ENCODE measurements around the gene UBE2E2.
"Not testable (repeated sequence)": the region's sequence is repeated elsewhere in the genome, so short reads cannot be mapped to it uniquely, and the experiment has no call there.

Gene UBE2E2

DNA sequence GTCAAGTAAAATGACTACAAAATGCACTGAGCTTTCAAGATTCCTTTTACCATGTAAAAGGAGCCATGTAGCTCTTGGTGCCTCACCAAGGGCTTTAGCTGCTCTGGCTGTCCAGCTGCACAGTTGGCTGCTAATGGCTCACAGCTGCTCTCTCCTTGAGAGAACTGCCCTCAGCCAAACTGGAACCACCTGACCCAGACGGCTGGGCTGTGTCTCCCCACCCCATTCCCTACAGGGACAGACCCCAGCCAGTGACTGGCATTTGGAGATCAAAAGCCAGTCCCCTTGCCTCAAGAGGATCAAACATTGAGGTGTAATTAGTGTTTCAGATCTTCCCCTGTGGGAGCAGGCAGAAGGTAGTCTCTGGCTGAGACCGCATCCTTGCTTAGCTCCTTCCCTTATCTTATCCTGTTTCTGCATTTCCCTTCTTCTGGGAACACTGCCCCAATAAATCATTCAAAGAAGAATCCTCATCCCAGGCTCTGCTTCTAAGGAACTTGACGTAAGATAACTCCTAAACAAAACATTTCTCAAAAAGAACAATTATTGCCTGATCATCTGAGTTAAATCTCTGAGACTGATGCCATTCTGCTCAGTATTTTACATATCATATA is 28.6 kb upstream of the UBE2E2 start:
- Histone ChIP-seq H3K9me3 (no peaks in the 10 kb centered on the region), H3K4me1 (no peaks in the 10 kb centered on the region), H3K4me3 (no peak overlapping the region), H3K36me3 (replicated peaks) (no peaks in the 10 kb centered on the region), H3K27me3 (ENCODE audit: low read depth) (peaks cover 23% of the 10 kb centered on the region)
- in situ Hi-C loops (cut with MboI; ENCODE audit: low sequenced_read_pairs) = no loop called here
- no peak for DNase-seq (ENCODE audit: low spot score in 2 of 2)

- Histone ChIP-seq H3K4me1 (no peaks in the 10 kb centered on the region), H3K27me3 (ENCODE audit: low read depth) (peaks cover 23% of the 10 kb centered on the region), H3K4me3 (no peak overlapping the region), H3K36me3 (replicated peaks) (no peaks in the 10 kb centered on the region), H3K9me3 (no peaks in the 10 kb centered on the region)
- in situ Hi-C loops (cut with MboI; ENCODE audit: low sequenced_read_pairs) = no loop called here
- no peak for DNase-seq (ENCODE audit: low spot score in 2 of 2)
Measured at GRCh38 chr3:23175341-23176083, 27.6 kb upstream of the UBE2E2 start.

GRCh38 chr3:23176839-23177238 is 26.3 kb upstream of the UBE2E2 start:
- in situ Hi-C loops (cut with MboI; ENCODE audit: low sequenced_read_pairs); H3K4me3 ChIP-seq; H3K9me3 ChIP-seq; H3K4me1 ChIP-seq; H3K36me3 ChIP-seq (replicated peaks); DNase-seq (ENCODE audit: low spot score in 2 of 2): not testable (repeated sequence)
- H3K27me3 ChIP-seq (ENCODE audit: low read depth) = peaks cover 23% of the 10 kb centered on the region

DNA sequence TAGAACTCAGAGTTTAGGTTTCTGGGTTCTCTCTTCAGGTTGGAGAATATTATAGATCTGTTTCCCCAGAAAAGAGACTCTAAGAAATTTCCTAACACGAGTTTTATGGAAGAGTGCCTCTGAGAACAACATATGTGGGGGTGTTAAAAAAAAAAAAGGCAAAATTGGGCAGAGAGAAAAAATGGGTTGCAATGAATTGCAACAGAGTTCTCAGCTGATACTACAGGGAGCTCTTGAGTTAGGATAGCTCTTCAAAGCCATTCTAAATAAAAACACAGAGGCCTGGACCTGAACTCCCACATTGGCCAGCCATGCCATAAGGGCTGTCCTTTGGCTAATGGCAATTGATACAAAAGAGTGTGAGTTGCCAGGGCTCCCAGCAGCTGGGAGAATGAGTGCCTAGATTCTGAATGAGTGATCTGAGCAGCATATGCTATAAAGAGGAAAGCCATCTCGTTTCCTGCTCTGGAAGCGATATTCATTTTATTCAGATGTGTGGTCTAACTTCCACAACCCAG is 20.1 kb upstream of the UBE2E2 start:
- no peak for DNase-seq (ENCODE audit: low spot score in 2 of 2)
- Histone ChIP-seq H3K27me3 (ENCODE audit: low read depth) (no peaks in the 10 kb centered on the region), H3K4me3 (no peak overlapping the region), H3K9me3 (no peaks in the 10 kb centered on the region), H3K4me1 (no peaks in the 10 kb centered on the region), H3K36me3 (replicated peaks) (no peaks in the 10 kb centered on the region)
- in situ Hi-C loops (cut with MboI; ENCODE audit: low sequenced_read_pairs) = no loop called here

DNA sequence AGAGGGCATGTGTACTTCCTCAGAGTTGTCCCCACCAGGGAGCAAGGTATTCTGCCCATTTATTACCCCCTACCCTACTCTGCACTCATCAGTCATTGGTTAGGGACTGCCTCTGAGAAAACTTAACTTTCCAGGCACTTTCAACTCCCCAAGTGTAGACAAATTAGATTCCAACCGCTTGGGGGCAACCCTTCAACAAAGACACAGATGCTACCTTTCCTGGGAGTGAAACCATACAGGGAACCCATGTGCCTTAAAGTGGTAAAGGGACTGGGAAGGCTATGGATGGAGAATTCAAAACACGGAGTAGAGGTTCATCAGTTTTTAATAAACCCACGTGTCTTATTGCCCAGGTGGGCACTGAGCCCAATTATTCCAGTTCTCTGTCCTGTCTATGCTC is 19.4 kb upstream of the UBE2E2 start:
- no peaks in the 10 kb centered on the region for H3K4me1 ChIP-seq
- in situ Hi-C loops (cut with MboI; ENCODE audit: low sequenced_read_pairs) = no loop called here
- H3K4me3 ChIP-seq = no peak overlapping the region
- no peaks in the 10 kb centered on the region for H3K27me3 ChIP-seq (ENCODE audit: low read depth)
- no peaks in the 10 kb centered on the region for H3K9me3 ChIP-seq
- H3K36me3 ChIP-seq (replicated peaks) = no peaks in the 10 kb centered on the region
- peak; percentile 70 to 71 for DNase-seq (ENCODE audit: low spot score in 2 of 2)

- in situ Hi-C loops (cut with MboI; ENCODE audit: low sequenced_read_pairs) = no loop called here
Measured at GRCh38 chr3:23185861-23186260, 17.3 kb upstream of the UBE2E2 start.

GRCh38 chr3:23189187-23189586 is 13.9 kb upstream of the UBE2E2 start:
- Histone ChIP-seq H3K27me3 (ENCODE audit: low read depth) (peaks cover 15% of the 10 kb centered on the region), H3K4me1 (peaks cover 3% of the 10 kb centered on the region; the same call in 1 of the 2 replicates), H3K36me3 (replicated peaks) (no peaks in the 10 kb centered on the region), H3K9me3 (no peaks in the 10 kb centered on the region; the same call in 1 of the 2 replicates), H3K4me3 (no peak overlapping the region)
- DNase-seq (ENCODE audit: low spot score in 2 of 2) = no peak
- in situ Hi-C loops (cut with MboI; ENCODE audit: low sequenced_read_pairs) = no loop called here

More at GRCh38 chr3:23185861-23186260, 17.3 kb upstream of the UBE2E2 start:
- Histone ChIP-seq H3K4me1 (0 out of 2 replicates have a peak, but pooled peaks cover 3% of the 10 kb centered on the region), H3K36me3 (replicated peaks) (no peaks in the 10 kb centered on the region), H3K27me3 (ENCODE audit: low read depth) (no peaks in the 10 kb centered on the region), H3K9me3 (no peaks in the 10 kb centered on the region; the same call in 1 of the 2 replicates), H3K4me3 (no peak overlapping the region)
- DNase-seq (ENCODE audit: low spot score in 2 of 2) = no peak

- no peaks in the 10 kb centered on the region for H3K36me3 ChIP-seq (replicated peaks)
- in situ Hi-C loops (cut with MboI; ENCODE audit: low sequenced_read_pairs) = no loop called here
- H3K9me3 ChIP-seq = no peaks in the 10 kb centered on the region; the same call in 1 of the 2 replicates
- H3K4me3 ChIP-seq = no peak overlapping the region
- no peak for DNase-seq (ENCODE audit: low spot score in 2 of 2)
- H3K27me3 ChIP-seq (ENCODE audit: low read depth) = peaks cover 38% of the 10 kb centered on the region
- H3K4me1 ChIP-seq = peaks cover 3% of the 10 kb centered on the region; the same call in 1 of the 2 replicates
Measured at GRCh38 chr3:23192816-23193215, 10.3 kb upstream of the UBE2E2 start.

- DNase-seq (ENCODE audit: low spot score in 2 of 2) = no peak
- Histone ChIP-seq H3K4me3 (no peak overlapping the region), H3K36me3 (replicated peaks) (no peaks in the 10 kb centered on the region), H3K27me3 (ENCODE audit: low read depth) (peaks cover 38% of the 10 kb centered on the region), H3K9me3 (no peaks in the 10 kb centered on the region; the same call in 1 of the 2 replicates), H3K4me1 (peaks cover 3% of the 10 kb centered on the region; the same call in 1 of the 2 replicates)
- in situ Hi-C loops (cut with MboI; ENCODE audit: low sequenced_read_pairs) = no loop called here
Measured at GRCh38 chr3:23193831-23194230, 9.3 kb upstream of the UBE2E2 start.

GRCh38 chr3:23198801-23199200 is 4.3 kb upstream of the UBE2E2 start:
- Histone ChIP-seq H3K4me3 (no peak overlapping the region), H3K4me1 (no peaks in the 10 kb centered on the region), H3K27me3 (ENCODE audit: low read depth) (peaks cover 27% of the 10 kb centered on the region), H3K9me3 (no peaks in the 10 kb centered on the region), H3K36me3 (replicated peaks) (no peaks in the 10 kb centered on the region)
- DNase-seq (ENCODE audit: low spot score in 2 of 2) = no peak
- in situ Hi-C loops (cut with MboI; ENCODE audit: low sequenced_read_pairs) = no loop called here

GRCh38 chr3:23199649-23200048 is 3.5 kb upstream of the UBE2E2 start:
- Histone ChIP-seq H3K4me3 (no peak overlapping the region), H3K4me1 (peaks cover under 1% of the 10 kb centered on the region; the same call in 1 of the 2 replicates), H3K9me3 (no peaks in the 10 kb centered on the region), H3K36me3 (replicated peaks) (no peaks in the 10 kb centered on the region), H3K27me3 (ENCODE audit: low read depth) (peaks cover 20% of the 10 kb centered on the region)
- in situ Hi-C loops (cut with MboI; ENCODE audit: low sequenced_read_pairs) = no loop called here
- DNase-seq (ENCODE audit: low spot score in 2 of 2) = no peak

GRCh38 chr3:23201154-23201838 is 1.8 kb upstream of the UBE2E2 start:
- Histone ChIP-seq H3K4me1 (peaks cover 8% of the 10 kb centered on the region), H3K9me3 (no peaks in the 10 kb centered on the region), H3K4me3 (no peak overlapping the region), H3K36me3 (replicated peaks) (no peaks in the 10 kb centered on the region), H3K27me3 (ENCODE audit: low read depth) (peaks cover 7% of the 10 kb centered on the region; the same call in 1 of the 2 replicates)
- DNase-seq (ENCODE audit: low spot score in 2 of 2) = no peak
- in situ Hi-C loops (cut with MboI; ENCODE audit: low sequenced_read_pairs) = no loop called here

DNA sequence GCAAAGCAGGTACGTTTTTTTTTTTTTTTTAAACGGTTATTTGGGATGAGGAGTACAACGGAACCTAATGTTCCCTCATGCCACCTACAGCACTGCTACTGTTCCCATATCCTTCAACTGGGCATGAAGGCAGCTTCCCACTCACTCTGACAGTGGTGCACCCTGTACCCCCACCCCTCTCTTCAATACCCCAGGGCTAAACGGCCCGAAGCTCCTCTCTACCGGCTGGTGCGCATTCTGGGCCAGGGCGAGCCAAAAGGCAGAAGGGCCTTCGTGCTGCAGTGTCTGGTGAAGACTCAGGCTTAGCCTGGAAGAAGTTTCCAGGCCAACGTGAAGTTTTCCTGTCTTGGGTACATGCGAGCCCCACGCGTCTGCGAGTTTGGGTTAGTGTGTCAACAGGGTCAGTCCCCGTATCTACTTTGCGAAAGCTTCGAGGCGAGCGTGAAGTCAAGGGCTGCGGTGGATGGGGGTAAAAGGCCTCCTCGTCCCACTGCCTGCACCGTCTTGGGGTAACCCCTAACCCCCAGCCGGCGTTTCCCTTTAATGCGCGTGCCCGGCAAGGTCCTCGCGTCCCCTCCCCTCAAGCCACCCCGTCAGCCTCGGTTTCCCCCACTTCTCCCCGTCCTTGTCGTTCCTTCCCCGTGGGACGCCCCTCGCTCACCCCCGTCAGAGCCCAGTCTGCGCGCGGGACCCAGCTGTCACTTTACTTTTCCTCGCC is 765 bp upstream of the UBE2E2 start:
- peak overlapping the region; percentile 80 for H3K4me3 ChIP-seq
- no peaks in the 10 kb centered on the region for H3K36me3 ChIP-seq (replicated peaks)
- in situ Hi-C loops (cut with MboI; ENCODE audit: low sequenced_read_pairs) = no loop called here
- H3K4me1 ChIP-seq = peaks cover 9% of the 10 kb centered on the region
- H3K9me3 ChIP-seq = no peaks in the 10 kb centered on the region
- H3K27me3 ChIP-seq (ENCODE audit: low read depth) = peaks cover 2% of the 10 kb centered on the region; the same call in 1 of the 2 replicates
- no peak for DNase-seq (ENCODE audit: low spot score in 2 of 2)

Data from HAP-1 (cell line).